ENCODE data around the gene SAP30BP. TPM values are rescaled to one million over a fixed set of nuclear protein-coding genes. Genes with fewer than 3 reads are reported as not detected.

Gene SAP30BP
- total and polyA plus RNA-seq, 4 donors, result 20.9 to 33.4 (median 30.2) TPM

- WGBS, result 57% methylated on average over 14 of the region's 14 CpGs
- no peak for DNase-seq (ENCODE audit: low spot score)
- TF ChIP-seq GABPA (IDR thresholded peaks at IDR 0.05 in 1 of 2, conservative IDR thresholded peaks at IDR 0.05 in 1 of 2) (no peak), SP1 (IDR thresholded peaks at IDR 0.05) (peak; percentile 63), FOXA1 (IDR thresholded peaks at IDR 0.05) (no peak), RXRA (IDR thresholded peaks at IDR 0.05) (peak; percentile 77 to 78), HNF4A (conservative IDR thresholded peaks at IDR 0.05) (peak; percentile 56 to 57), EGR1 (IDR thresholded peaks at IDR 0.05; ENCODE audit: low read depth in 2 of 2) (no peak), FOXA2 (IDR thresholded peaks at IDR 0.05) (no peak), YY1 (IDR thresholded peaks at IDR 0.05) (no peak), ATF3 (IDR thresholded peaks at IDR 0.05) (peak; percentile 60), HNF4G (IDR thresholded peaks at IDR 0.05) (no peak), JUND (IDR thresholded peaks at IDR 0.05) (no peak), NR2F2 (IDR thresholded peaks at IDR 0.05) (no peak), ZBTB33 (IDR thresholded peaks at IDR 0.05) (no peak), TAF1 (conservative IDR thresholded peaks at IDR 0.05) (no peak)
- H3K9me3 ChIP-seq (ENCODE audit: control insufficient read depth in 4 of 4, low read length in 3 of 4), result no peaks in the 10 kb centered on the region
- H3K27ac ChIP-seq (ENCODE audit: low read depth in 1 of 2, low read length in 2 of 2), result no peak overlapping the region
- no peaks in the 10 kb centered on the region for H3K27me3 ChIP-seq (ENCODE audit: control insufficient read depth in 4 of 4, insufficient read depth in 4 of 4, low read length in 3 of 4)
- H3K4me1 ChIP-seq (ENCODE audit: control insufficient read depth in 4 of 4, insufficient read depth in 4 of 4, low read length in 3 of 4), result peaks cover 2 to 8% (median 7%) of the 10 kb centered on the region in 4 donors
- no peak overlapping the region for H3K9ac ChIP-seq (ENCODE audit: low read depth in 1 of 2, low read length in 2 of 2)
- H3K36me3 ChIP-seq (ENCODE audit: control insufficient read depth in 4 of 4, insufficient read depth in 3 of 4, low read depth in 1 of 4, low read length in 3 of 4), result no peaks in the 10 kb centered on the region
- no peak overlapping the region for H3K4me3 ChIP-seq (ENCODE audit: low read depth in 1 of 3, low read length in 3 of 3)
Observed at GRCh38 chr17:75738218-75738802, 71.2 kb downstream of the SAP30BP start.

DNA sequence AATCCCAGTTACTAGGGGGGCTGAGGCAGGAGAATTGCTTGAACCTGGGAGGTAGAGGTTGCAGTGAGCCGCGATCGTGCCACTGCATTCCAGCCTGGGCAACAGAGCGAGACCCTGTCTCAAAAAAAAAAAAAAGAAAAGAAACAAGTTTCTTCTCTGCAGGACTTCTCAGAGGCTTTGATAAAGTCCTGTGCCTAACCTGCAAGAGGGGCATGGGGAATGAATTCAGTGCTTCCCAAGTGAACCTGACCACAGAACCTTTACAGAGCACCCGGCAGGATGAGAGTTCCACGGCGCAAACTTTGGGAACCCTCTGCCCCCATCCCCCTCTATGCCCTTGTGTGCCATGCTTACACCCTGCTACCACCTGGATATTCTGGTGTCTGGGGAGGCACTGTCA lies 72.0 kb downstream of the SAP30BP start:
- no peak for TF ChIP-seq RAD21 (IDR thresholded peaks at IDR 0.05)
- no peak for TF ChIP-seq YY1 (IDR thresholded peaks at IDR 0.05)
- TF ChIP-seq, protein P1, sequence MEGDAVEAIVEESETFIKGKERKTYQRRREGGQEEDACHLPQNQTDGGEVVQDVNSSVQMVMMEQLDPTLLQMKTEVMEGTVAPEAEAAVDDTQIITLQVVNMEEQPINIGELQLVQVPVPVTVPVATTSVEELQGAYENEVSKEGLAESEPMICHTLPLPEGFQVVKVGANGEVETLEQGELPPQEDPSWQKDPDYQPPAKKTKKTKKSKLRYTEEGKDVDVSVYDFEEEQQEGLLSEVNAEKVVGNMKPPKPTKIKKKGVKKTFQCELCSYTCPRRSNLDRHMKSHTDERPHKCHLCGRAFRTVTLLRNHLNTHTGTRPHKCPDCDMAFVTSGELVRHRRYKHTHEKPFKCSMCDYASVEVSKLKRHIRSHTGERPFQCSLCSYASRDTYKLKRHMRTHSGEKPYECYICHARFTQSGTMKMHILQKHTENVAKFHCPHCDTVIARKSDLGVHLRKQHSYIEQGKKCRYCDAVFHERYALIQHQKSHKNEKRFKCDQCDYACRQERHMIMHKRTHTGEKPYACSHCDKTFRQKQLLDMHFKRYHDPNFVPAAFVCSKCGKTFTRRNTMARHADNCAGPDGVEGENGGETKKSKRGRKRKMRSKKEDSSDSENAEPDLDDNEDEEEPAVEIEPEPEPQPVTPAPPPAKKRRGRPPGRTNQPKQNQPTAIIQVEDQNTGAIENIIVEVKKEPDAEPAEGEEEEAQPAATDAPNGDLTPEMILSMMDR (IDR thresholded peaks at IDR 0.05; ENCODE audit: low read depth, low read length, missing input control), result no peak
- TF ChIP-seq, protein P2, sequence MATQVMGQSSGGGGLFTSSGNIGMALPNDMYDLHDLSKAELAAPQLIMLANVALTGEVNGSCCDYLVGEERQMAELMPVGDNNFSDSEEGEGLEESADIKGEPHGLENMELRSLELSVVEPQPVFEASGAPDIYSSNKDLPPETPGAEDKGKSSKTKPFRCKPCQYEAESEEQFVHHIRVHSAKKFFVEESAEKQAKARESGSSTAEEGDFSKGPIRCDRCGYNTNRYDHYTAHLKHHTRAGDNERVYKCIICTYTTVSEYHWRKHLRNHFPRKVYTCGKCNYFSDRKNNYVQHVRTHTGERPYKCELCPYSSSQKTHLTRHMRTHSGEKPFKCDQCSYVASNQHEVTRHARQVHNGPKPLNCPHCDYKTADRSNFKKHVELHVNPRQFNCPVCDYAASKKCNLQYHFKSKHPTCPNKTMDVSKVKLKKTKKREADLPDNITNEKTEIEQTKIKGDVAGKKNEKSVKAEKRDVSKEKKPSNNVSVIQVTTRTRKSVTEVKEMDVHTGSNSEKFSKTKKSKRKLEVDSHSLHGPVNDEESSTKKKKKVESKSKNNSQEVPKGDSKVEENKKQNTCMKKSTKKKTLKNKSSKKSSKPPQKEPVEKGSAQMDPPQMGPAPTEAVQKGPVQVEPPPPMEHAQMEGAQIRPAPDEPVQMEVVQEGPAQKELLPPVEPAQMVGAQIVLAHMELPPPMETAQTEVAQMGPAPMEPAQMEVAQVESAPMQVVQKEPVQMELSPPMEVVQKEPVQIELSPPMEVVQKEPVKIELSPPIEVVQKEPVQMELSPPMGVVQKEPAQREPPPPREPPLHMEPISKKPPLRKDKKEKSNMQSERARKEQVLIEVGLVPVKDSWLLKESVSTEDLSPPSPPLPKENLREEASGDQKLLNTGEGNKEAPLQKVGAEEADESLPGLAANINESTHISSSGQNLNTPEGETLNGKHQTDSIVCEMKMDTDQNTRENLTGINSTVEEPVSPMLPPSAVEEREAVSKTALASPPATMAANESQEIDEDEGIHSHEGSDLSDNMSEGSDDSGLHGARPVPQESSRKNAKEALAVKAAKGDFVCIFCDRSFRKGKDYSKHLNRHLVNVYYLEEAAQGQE (IDR thresholded peaks at IDR 0.05), result no peak
- TF ChIP-seq TAF1 (conservative IDR thresholded peaks at IDR 0.05), result no peak
- no peak for TF ChIP-seq ZBTB33 (IDR thresholded peaks at IDR 0.05)
- no peak for TF ChIP-seq NR2F2 (IDR thresholded peaks at IDR 0.05)
- TF ChIP-seq EGR1 (IDR thresholded peaks at IDR 0.05; ENCODE audit: low read depth in 2 of 2), result no peak
- no peak for TF ChIP-seq GABPA (IDR thresholded peaks at IDR 0.05 in 1 of 2, conservative IDR thresholded peaks at IDR 0.05 in 1 of 2)
- no peak for TF ChIP-seq RXRA (IDR thresholded peaks at IDR 0.05)
- TF ChIP-seq, protein P3, sequence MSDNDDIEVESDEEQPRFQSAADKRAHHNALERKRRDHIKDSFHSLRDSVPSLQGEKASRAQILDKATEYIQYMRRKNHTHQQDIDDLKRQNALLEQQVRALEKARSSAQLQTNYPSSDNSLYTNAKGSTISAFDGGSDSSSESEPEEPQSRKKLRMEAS (IDR thresholded peaks at IDR 0.05), result no peak
- no peak for TF ChIP-seq SP1 (IDR thresholded peaks at IDR 0.05)
- no peak for TF ChIP-seq JUND (IDR thresholded peaks at IDR 0.05)
- TF ChIP-seq ATF3 (IDR thresholded peaks at IDR 0.05), result no peak
- TF ChIP-seq FOXA1 (IDR thresholded peaks at IDR 0.05), result no peak
- TF ChIP-seq HNF4G (IDR thresholded peaks at IDR 0.05), result no peak
- no peak for TF ChIP-seq HNF4A (conservative IDR thresholded peaks at IDR 0.05)
- Histone ChIP-seq H3K9ac (ENCODE audit: low read depth in 1 of 2, low read length in 2 of 2) (no peak overlapping the region), H3K9me3 (ENCODE audit: control insufficient read depth in 4 of 4, low read length in 3 of 4) (no peaks in the 10 kb centered on the region), H3K4me1 (ENCODE audit: control insufficient read depth in 4 of 4, insufficient read depth in 4 of 4, low read length in 3 of 4) (peaks cover 2 to 8% (median 7%) of the 10 kb centered on the region in 4 donors), H3K36me3 (ENCODE audit: control insufficient read depth in 4 of 4, insufficient read depth in 3 of 4, low read depth in 1 of 4, low read length in 3 of 4) (no peaks in the 10 kb centered on the region), H3K4me3 (ENCODE audit: low read depth in 1 of 3, low read length in 3 of 3) (no peak overlapping the region), H3K27ac (ENCODE audit: low read depth in 1 of 2, low read length in 2 of 2) (no peak overlapping the region), H3K27me3 (ENCODE audit: control insufficient read depth in 4 of 4, insufficient read depth in 4 of 4, low read length in 3 of 4) (no peaks in the 10 kb centered on the region)
- WGBS, result 97% methylated on average over 7 of the region's 7 CpGs
- no peak for DNase-seq (ENCODE audit: low spot score)
